Osteoblast (primary cell): ENCODE results near the gene VIT. TPM values are rescaled to one million over a fixed set of nuclear protein-coding genes. Genes with fewer than 3 reads are reported as not detected.

Experiments
- DNase-seq: peaks from one replicate; pipeline ENCODE4 v3.0.0; 2011; ENCODE audit warnings: low spot score, mixed read lengths; ENCODE audit not compliant: insufficient read length; ENCODE audit errors: missing footprints
- H2AFZ ChIP-seq: 2 replicates; pipeline ENCODE4 v1.6.0; 2011; ENCODE audit warnings: mild to moderate bottlenecking, low read length
- H3K27ac ChIP-seq: 2 replicates; pipeline ENCODE4 v1.5.1; 2011; ENCODE audit warnings: mild to moderate bottlenecking, low read depth, low read length, moderate library complexity
- H3K27me3 ChIP-seq: 2 replicates; pipeline ENCODE4 v1.6.0; 2012; ENCODE audit warnings: mild to moderate bottlenecking, control low read depth, inconsistent platforms, low read length, moderate library complexity; ENCODE audit not compliant: insufficient read depth
- H3K36me3 ChIP-seq: 2 replicates; pipeline ENCODE4 v1.5.1; 2011; ENCODE audit warnings: mild to moderate bottlenecking, low read length, control low read depth, moderate library complexity; ENCODE audit not compliant: insufficient read depth
- H3K4me1 ChIP-seq: 2 replicates; pipeline ENCODE4 v1.5.1; 2011; ENCODE audit warnings: mild to moderate bottlenecking, low read length, control low read depth, moderate library complexity; ENCODE audit not compliant: insufficient read depth
- H3K4me2 ChIP-seq: 2 replicates; pipeline ENCODE4 v1.6.0; 2011; ENCODE audit warnings: mild to moderate bottlenecking, low read length; ENCODE audit not compliant: insufficient read depth
- H3K4me3 ChIP-seq: fragments of 200-600 bp; sonication (generic); 3 replicates; pipeline ENCODE4 v1.5.1; 2012; ENCODE audit warnings: mild to moderate bottlenecking, low read length, inconsistent platforms; ENCODE audit not compliant: insufficient read depth
- H3K79me2 ChIP-seq: 2 replicates; pipeline ENCODE4 v1.6.0; 2012; ENCODE audit warnings: mild to moderate bottlenecking, low read length, control low read depth, inconsistent platforms; ENCODE audit not compliant: insufficient read depth
- H3K9me3 ChIP-seq: 2 replicates; pipeline ENCODE4 v1.5.1; 2011; ENCODE audit warnings: low read depth, low read length, control low read depth
- H4K20me1 ChIP-seq: 2 replicates; pipeline ENCODE4 v1.6.0; 2012; ENCODE audit warnings: mild to moderate bottlenecking, low read length, control low read depth; ENCODE audit not compliant: insufficient read depth
- CTCF ChIP-seq: IDR thresholded peaks from 2 replicates; pipeline ENCODE4 v1.5.1; 2011; ENCODE audit warnings: mild to moderate bottlenecking, low read depth, low read length, moderate library complexity; ENCODE audit errors: extremely low read depth
- total RNA-seq: library from RNA; depleted of rRNA; stranded (reverse); fragments of >200 nt; gene quantifications from 2 replicates; pipeline ENCODE4 v1.2.3, GENCODE V29; 2012

The VIT gene
- total RNA-seq, 1 donor: 31.1 TPM

GRCh38 chr2:36677996-36678605, 18.4 kb upstream of the VIT start:
- no peak for TF ChIP-seq CTCF
- Histone ChIP-seq H3K36me3 (no peaks in the 10 kb centered on the region), H3K27ac (no peak overlapping the region), H3K79me2 (no peaks in the 10 kb centered on the region), H3K4me1 (peaks cover 6% of the 10 kb centered on the region), H3K9me3 (no peaks in the 10 kb centered on the region), H4K20me1 (no peaks in the 10 kb centered on the region), H3K4me2 (no peak overlapping the region), H3K4me3 (no peak overlapping the region), H2AFZ (no peak overlapping the region), H3K27me3 (no peaks in the 10 kb centered on the region)
- no peak for DNase-seq

GRCh38 chr2:36678856-36679255, 17.7 kb upstream of the VIT start:
- DNase-seq: no peak
- Histone ChIP-seq H3K9me3 (no peaks in the 10 kb centered on the region), H3K79me2 (no peaks in the 10 kb centered on the region), H3K4me1 (peaks cover 6% of the 10 kb centered on the region), H3K27me3 (no peaks in the 10 kb centered on the region), H3K4me3 (no peak overlapping the region), H3K27ac (no peak overlapping the region), H2AFZ (no peak overlapping the region), H4K20me1 (no peaks in the 10 kb centered on the region), H3K4me2 (no peak overlapping the region), H3K36me3 (no peaks in the 10 kb centered on the region)
- TF ChIP-seq CTCF: no peak

GRCh38 chr2:36680012-36680411, 16.5 kb upstream of the VIT start:
- H3K9me3 ChIP-seq: no peaks in the 10 kb centered on the region
- no peaks in the 10 kb centered on the region for H4K20me1 ChIP-seq
- H3K4me1 ChIP-seq: peaks cover 6% of the 10 kb centered on the region
- TF ChIP-seq CTCF: no peak
- no peak overlapping the region for H2AFZ ChIP-seq
- no peak overlapping the region for H3K27ac ChIP-seq
- no peaks in the 10 kb centered on the region for H3K79me2 ChIP-seq
- no peak for DNase-seq
- no peaks in the 10 kb centered on the region for H3K27me3 ChIP-seq
- H3K4me3 ChIP-seq: no peak overlapping the region
- no peak overlapping the region for H3K4me2 ChIP-seq
- H3K36me3 ChIP-seq: no peaks in the 10 kb centered on the region

GRCh38 chr2:36682562-36682961, 13.9 kb upstream of the VIT start:
- no peak overlapping the region for H3K27ac ChIP-seq
- no peak overlapping the region for H3K4me3 ChIP-seq
- DNase-seq: no peak
- H3K79me2 ChIP-seq: no peaks in the 10 kb centered on the region
- peaks cover 6% of the 10 kb centered on the region for H3K4me1 ChIP-seq
- no peaks in the 10 kb centered on the region for H3K27me3 ChIP-seq
- no peak overlapping the region for H3K4me2 ChIP-seq
- no peak for TF ChIP-seq CTCF
- no peaks in the 10 kb centered on the region for H3K9me3 ChIP-seq
- H2AFZ ChIP-seq: no peak overlapping the region
- H3K36me3 ChIP-seq: no peaks in the 10 kb centered on the region
- H4K20me1 ChIP-seq: no peaks in the 10 kb centered on the region
